ENCODE measurements around the gene GDPD4.

Gene GDPD4

DNA sequence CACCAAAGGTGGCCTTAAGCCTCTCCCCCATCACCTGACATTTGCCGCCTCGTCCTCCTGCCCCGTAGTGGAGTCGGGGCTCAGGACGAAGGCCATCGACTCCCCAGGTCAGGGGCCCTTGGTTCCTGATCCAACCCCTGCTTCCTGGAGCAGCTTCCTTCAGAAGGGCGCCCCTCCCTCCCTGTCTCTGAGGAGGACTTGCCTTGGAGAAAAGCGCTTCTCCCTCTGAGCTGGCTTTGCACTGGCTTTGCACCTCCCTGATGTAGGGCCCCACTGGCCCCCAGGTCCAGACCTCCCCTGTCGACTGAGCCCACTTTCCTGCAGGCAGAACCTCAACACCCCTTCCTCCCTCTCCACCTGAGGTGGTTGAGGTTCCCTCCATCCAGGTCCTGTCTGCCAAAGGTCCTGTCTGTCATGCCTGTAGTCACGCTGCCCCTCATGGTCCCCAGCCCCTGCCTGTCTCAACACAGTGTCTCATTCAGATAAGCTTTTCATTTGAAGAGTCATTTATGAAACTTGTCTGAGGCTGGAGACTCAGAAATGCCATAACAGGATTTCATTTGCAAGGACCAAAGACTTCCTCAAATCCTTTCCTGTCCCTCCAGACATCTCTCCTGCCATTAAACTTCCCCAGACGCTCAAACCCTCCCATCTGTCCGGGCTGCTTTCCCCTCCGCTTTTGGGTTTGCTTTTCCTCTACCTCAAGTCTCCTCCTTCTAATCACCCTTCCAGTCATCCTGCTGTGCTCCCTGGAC, 95.0 kb downstream of the GDPD4 start:
- no peak for DNase-seq (ENCODE audit: low read depth in 1 of 2, low spot score in 1 of 2)

DNA sequence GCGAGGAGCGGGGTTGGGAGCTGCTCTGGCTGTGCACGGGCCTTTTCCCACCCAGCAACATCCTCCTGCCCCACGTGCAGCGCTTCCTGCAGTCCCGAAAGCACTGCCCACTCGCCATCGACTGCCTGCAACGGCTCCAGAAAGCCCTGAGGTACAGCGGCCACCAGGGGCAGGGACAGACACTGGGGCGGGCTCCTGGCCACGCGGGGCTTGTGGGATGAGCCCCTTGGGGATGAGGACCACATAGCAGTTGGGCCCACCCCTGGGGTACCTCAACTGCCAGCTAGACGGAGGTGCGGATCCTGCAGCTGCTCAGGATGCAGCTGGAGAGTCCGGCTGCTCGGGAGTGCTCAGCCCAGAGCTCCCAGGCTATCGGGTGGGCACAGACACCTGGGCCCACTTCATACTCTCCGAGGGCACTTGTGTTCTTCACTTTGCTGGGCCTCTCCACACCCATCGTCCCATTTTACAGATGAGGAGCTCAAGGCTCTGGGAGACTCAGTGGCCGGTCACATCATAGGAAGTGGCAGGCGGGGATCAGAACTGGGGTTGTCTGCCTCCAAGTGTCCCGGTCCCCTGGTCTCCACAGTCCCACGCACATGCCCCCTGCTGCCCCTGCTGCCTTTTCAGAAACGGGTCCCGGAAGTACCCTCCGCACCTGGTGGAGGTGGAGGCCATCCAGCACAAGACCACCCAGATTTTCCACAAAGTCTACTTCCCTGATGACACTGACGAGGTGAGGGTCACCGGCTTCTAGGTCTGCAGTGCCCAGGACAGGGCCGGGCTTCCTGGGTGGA, 95.8 kb downstream of the GDPD4 start:
- no peak for DNase-seq (ENCODE audit: low read depth in 1 of 2, low spot score in 1 of 2)

DNA sequence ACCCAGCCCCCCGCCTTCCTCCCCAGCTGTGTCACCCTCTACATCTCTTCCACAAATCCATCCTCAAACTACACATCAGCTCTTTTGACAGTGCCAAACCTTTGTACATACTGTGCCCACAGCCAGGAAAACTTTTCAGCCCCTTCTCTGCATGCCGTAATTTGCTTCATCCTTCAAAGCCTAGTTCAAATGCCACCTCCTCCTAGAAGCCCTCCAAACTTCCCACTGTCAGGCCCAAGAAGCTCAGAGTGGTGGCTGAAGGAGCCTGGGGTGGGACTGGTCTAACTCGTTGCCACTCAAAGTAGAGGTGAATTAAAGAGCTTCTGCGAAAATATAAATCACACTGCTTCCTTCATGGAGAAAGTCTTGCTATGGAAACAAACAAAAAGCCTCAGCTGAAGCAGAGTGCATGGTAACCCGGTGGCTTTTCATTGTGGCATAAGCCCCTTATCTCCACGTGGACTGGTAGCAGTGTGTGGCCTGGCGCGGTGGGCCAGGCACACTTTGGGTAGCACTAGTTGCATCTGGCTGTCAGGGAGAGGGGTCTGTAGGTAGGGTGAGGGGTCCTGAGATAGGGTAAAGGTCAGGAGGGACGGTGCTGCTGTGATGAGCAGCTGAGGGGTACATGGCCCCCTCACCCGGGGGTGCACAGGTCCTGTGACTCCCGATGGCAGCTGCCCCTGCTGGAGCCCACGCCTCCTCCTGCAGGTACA, 96.6 kb downstream of the GDPD4 start:
- no peak for DNase-seq (ENCODE audit: low read depth in 1 of 2, low spot score in 1 of 2)

GRCh38 chr11:77203901-77204753, 97.4 kb downstream of the GDPD4 start:
- DNase-seq (ENCODE audit: low read depth in 1 of 2, low spot score in 1 of 2): no peak

- no peak for DNase-seq (ENCODE audit: low read depth in 1 of 2, low spot score in 1 of 2)
These were observed 98.3 kb downstream of the GDPD4 start for GRCh38 chr11:77202941-77203900.

DNA sequence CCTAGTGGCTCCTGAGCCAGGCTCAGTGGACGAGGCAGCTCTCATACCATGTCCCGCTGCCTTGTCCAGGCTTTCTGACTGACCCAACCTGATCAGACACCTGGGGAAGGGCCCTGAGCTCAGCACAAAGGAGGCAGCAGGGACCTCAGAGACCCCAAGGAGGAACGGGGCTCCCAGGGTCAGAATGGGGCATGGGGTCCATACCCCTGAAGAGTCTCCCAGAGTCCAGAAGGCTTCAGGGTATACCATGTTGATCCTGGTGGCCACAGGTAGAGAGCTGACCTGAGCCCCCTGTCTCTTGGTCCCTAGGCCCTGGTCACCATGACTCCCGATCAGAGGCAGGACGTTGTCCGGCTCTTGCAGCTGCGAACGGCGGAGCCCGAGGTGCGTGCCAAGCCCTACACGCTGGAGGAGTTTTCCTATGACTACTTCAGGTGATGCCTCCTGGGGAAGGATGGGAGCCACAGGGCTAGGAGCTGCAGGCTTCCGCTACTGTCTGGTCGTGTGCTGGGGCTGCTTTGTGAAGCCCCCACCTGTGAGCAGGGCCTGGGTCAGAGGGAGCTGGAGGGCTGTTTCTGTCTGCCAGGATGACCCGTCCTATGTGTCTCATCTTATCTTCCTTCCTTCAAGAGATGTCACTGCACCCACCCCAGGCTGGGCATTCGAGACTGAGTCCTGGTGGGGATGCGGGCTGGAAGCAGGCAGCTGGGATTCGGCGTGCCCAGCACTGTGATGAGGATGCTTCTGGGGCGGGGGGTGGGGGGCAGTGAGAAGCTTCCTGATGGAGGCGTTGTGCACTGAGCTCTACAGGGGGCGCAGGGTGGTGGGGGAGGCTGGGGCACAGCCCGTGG, 99.3 kb downstream of the GDPD4 start:
- no peak for DNase-seq (ENCODE audit: low read depth in 1 of 2, low spot score in 1 of 2)

DNA sequence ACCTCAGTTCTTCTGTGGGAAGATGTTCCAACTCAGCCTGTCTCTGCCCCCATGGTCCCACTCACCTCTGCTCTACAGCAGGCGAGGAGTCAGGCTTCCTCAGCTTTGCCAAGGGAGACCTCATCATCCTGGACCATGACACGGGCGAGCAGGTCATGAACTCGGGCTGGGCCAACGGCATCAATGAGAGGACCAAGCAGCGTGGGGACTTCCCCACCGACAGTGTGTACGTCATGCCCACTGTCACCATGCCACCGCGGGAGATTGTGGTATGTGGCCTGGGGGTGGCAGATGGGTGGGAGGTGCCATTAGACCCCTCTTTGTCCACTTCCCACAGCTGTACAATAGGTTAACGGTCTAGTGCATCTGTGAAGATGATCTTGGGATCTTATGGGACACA, 100.1 kb downstream of the GDPD4 start:
- no peak for DNase-seq (ENCODE audit: low read depth in 1 of 2, low spot score in 1 of 2)

GRCh38 chr11:77200351-77201268, 100.9 kb downstream of the GDPD4 start:
- DNase-seq (ENCODE audit: low read depth in 1 of 2, low spot score in 1 of 2): no peak

DNA sequence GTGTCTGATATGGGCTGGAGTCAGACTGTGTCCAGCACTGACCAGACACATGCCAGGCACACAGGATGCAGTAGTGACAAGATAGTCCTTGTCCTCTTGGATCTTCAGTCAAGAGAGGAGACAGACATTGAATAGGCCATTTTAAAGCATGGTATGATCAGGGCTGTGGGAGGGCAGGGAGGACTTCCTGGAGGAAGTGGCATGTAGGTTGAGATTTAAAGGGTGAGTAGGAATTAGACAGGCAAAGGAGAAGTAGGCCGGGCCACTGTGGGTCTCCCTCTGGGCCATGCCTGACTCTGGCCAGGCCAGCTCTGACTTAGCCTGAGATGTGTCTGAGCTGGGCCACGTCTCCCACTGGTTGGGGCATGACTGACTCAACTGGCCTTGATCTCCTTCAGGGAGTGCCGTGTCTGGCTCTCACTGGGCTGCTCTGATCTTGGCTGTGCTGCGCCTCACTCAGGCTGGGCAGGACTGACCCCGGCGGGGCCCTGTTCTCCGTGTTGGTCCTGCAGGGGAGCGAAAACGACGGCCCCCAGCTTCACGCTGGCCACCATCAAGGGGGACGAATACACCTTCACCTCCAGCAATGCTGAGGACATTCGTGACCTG, 102.2 kb downstream of the GDPD4 start:
- DNase-seq (ENCODE audit: low read depth in 1 of 2, low spot score in 1 of 2): no peak

- no peak for DNase-seq (ENCODE audit: low read depth in 1 of 2, low spot score in 1 of 2)
These were observed 103.0 kb downstream of the GDPD4 start for GRCh38 chr11:77198440-77198849.

DNA sequence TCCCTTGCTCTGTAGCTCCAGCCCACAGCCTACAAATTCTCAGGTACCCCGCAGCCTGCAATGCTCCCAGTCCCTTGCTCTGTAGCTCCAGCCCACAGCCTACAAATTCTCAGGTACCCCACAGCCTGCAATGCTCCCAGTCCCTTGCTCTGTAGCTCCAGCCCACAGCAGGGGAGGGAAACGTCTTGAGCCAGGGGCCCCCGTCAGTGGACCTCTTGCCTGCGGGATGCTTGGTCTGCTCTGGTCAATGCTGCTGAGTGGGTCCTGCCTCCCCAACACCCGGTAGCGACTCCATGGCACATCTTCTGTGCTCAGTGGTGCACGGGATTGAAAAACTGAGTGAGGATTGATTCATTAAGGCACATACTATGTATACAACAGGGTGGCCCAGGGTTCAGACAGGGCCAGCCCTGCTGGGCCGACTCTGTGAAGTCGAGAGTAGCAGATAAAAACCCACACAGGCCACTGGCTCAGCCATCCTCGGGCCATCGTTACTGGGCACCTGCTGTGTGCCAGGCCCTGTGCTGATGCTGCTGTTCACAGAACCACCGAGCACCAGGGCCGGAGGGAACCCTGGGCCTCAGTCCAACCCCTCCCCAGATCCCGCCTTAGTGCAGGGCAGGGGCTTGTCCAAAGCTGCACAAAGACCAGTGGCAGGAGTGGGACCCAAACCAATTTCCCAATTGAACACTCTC, 103.7 kb downstream of the GDPD4 start:
- DNase-seq (ENCODE audit: low read depth in 1 of 2, low spot score in 1 of 2): no peak

GRCh38 chr11:77196961-77197360, 104.5 kb downstream of the GDPD4 start:
- DNase-seq (ENCODE audit: low read depth in 1 of 2, low spot score in 1 of 2): no peak

GRCh38 chr11:77195071-77195755, 106.3 kb downstream of the GDPD4 start:
- no peak for DNase-seq (ENCODE audit: low read depth in 1 of 2, low spot score in 1 of 2)

- no peak for DNase-seq (ENCODE audit: low read depth in 1 of 2, low spot score in 1 of 2)
These were observed 107.3 kb downstream of the GDPD4 start for GRCh38 chr11:77193911-77194830.

- no peak for DNase-seq (ENCODE audit: low read depth in 1 of 2, low spot score in 1 of 2)
These were observed 108.3 kb downstream of the GDPD4 start for GRCh38 chr11:77193167-77193566.
